NCI-H2029 (cell line): ENCODE results near the gene VIP.

ENCODE experiments used
- DNase-seq: peaks from one replicate; lab custom pipeline; 2025; lab: John Stamatoyannopoulos, UW

The VIP gene

GRCh38 chr6:152783217-152783878 lies 32.8 kb downstream of the VIP start:
- no peak for DNase-seq

- no peak for DNase-seq
Measured at GRCh38 chr6:152794696-152795095, 44.1 kb downstream of the VIP start.

GRCh38 chr6:152804150-152804549 lies 53.6 kb downstream of the VIP start:
- no peak for DNase-seq
